ENCODE data around the gene TAF4.

GRCh38 chr20:61977419-61977786 lies 88.3 kb downstream of the TAF4 start:
- TF ChIP-seq POLR2A (IDR thresholded peaks at IDR 0.05): no peak
- no peak for TF ChIP-seq CTCF (IDR thresholded peaks at IDR 0.05)

All from Peyer's patch (tissue), 4 donors.